Thyroid gland (tissue), 4 donors: Measurements from ENCODE around the gene HTR7. TPM values are rescaled to one million over a fixed set of nuclear protein-coding genes. Genes with fewer than 3 reads are reported as not detected.

Experiments
- DNase-seq, 2 donors: peaks; one replicate each; pipeline ENCODE4 v3.0.0-alpha.2; 2019
- H3K27ac ChIP-seq, 3 donors: fragments of 200-600 bp; sonication (generic); 1 replicate in 2 of 3; 2 replicates in 1 of 3; pipeline ENCODE4 v1.5.1; 2016 to 2019; ENCODE audit warnings: mild to moderate bottlenecking in 1 of 3, moderate library complexity in 1 of 3
- H3K27me3 ChIP-seq: fragments of 200-600 bp; sonication (generic); one replicate; pipeline ENCODE4 v1.5.1; 2019
- H3K36me3 ChIP-seq, 2 donors: fragments of 200-600 bp; sonication (generic); one replicate each; pipeline ENCODE4 v1.5.1; 2016 to 2019
- H3K4me1 ChIP-seq, 2 donors: fragments of 200-600 bp; sonication (generic); one replicate each; pipeline ENCODE4 v1.5.1; 2017 to 2019
- H3K4me3 ChIP-seq, 3 donors: fragments of 200-600 bp; sonication (generic); replicated peaks in 1 of 3; 1 replicate in 2 of 3; 2 replicates in 1 of 3; pipeline ENCODE4 v1.5.1; 2016; ENCODE audit warnings: mild to moderate bottlenecking in 1 of 3
- H3K9me3 ChIP-seq: fragments of 200-600 bp; sonication (generic); one replicate; pipeline ENCODE4 v1.5.1; 2017
- CTCF ChIP-seq, 6 experiments: fragments of 200-600 bp in 3 of 6; fragments of 450-650 bp in 3 of 6; sonication (generic) in 3 of 6; IDR thresholded peaks; one replicate each; pipeline ENCODE4 v1.5.1; 2016 to 2019; ENCODE audit warnings: antibody characterized with exemption in 6 of 6, mild to moderate bottlenecking in 2 of 6, inconsistent platforms in 1 of 6, moderate library complexity in 1 of 6
- POLR2A ChIP-seq, 2 donors: fragments of 450-650 bp; IDR thresholded peaks; one replicate each; pipeline ENCODE4 v1.6.1; 2017; ENCODE audit warnings: antibody characterized with exemption in 2 of 2, mild to moderate bottlenecking in 2 of 2, moderate library complexity in 1 of 2
- WGBS, 2 donors: methylation state at CpG; one replicate each; pipeline ENCODE4 v1.1.5; 2017; 5-methylcytosine and 5-hydroxymethylcytosine counted together
- intact Hi-C: fragments of 100-400 bp; cut with DNase I; formaldehyde crosslinking; loops from one replicate; pipeline ENCODE4 v1.15.1; 2023
- total RNA-seq, 4 donors: library from RNA; depleted of rRNA; stranded (reverse); fragments of >200 nt; gene quantifications; one replicate each; pipeline ENCODE4 v1.2.3, GENCODE V29; 2016

HTR7 gene
- total RNA-seq, 4 donors from 2014 or later = 0.29 TPM; not detected in 3

GRCh38 chr10:90777621-90778020, 80.2 kb downstream of the HTR7 start:
- H3K27me3 ChIP-seq = no peaks in the 10 kb centered on the region
- intact Hi-C loops = no loop called here
- DNase-seq = no peak
- no peak overlapping the region for H3K27ac ChIP-seq
- no peaks in the 10 kb centered on the region for H3K9me3 ChIP-seq
- TF ChIP-seq CTCF (IDR thresholded peaks at IDR 0.05) (no peak), POLR2A (IDR thresholded peaks at IDR 0.05) (no peak)
- no peaks in the 10 kb centered on the region for H3K36me3 ChIP-seq
- WGBS, 2 donors = 88 to 89% methylated on average over 1 of the region's 1 CpG
- no peaks in the 10 kb centered on the region for H3K4me1 ChIP-seq
- no peak overlapping the region for H3K4me3 ChIP-seq

- no peaks in the 10 kb centered on the region for H3K27me3 ChIP-seq
- intact Hi-C loops = no loop called here
- no peak overlapping the region for H3K4me3 ChIP-seq
- TF ChIP-seq CTCF (IDR thresholded peaks at IDR 0.05) = no peak
- no peak for TF ChIP-seq POLR2A (IDR thresholded peaks at IDR 0.05)
- H3K27ac ChIP-seq = no peak overlapping the region
- H3K9me3 ChIP-seq = no peaks in the 10 kb centered on the region
- DNase-seq = no peak
- H3K4me1 ChIP-seq = no peaks in the 10 kb centered on the region
- 58 to 73% methylated on average over 2 of the region's 2 CpGs for WGBS, 2 donors
- no peaks in the 10 kb centered on the region for H3K36me3 ChIP-seq
Observed at GRCh38 chr10:90775351-90776028, 82.3 kb downstream of the HTR7 start.

- Histone ChIP-seq H3K27ac (no peak overlapping the region), H3K27me3 (no peaks in the 10 kb centered on the region), H3K4me3 (no peak overlapping the region), H3K4me1 (no peaks in the 10 kb centered on the region), H3K9me3 (no peaks in the 10 kb centered on the region), H3K36me3 (no peaks in the 10 kb centered on the region)
- intact Hi-C loops = no loop called here
- no peak for DNase-seq
- 92 to 94% methylated on average over 10 to 13 of the region's 20 CpGs for WGBS, 2 donors
- TF ChIP-seq CTCF (IDR thresholded peaks at IDR 0.05) (no peak), POLR2A (IDR thresholded peaks at IDR 0.05) (no peak)
Observed at GRCh38 chr10:90769946-90770841, 87.6 kb downstream of the HTR7 start.

GRCh38 chr10:90751107-90751997, 106.5 kb downstream of the HTR7 start:
- peak; percentile 35 to 79 (median 55) for TF ChIP-seq CTCF (IDR thresholded peaks at IDR 0.05)
- no peak for TF ChIP-seq POLR2A (IDR thresholded peaks at IDR 0.05)
- peak; percentile 41 to 44 for DNase-seq
- Histone ChIP-seq H3K27me3 (no peaks in the 10 kb centered on the region), H3K9me3 (no peaks in the 10 kb centered on the region), H3K36me3 (no peaks in the 10 kb centered on the region), H3K4me3 (no peak overlapping the region), H3K27ac (no peak overlapping the region), H3K4me1 (no peaks in the 10 kb centered on the region)
- WGBS, 2 donors = 23 to 35% methylated on average over 4 of the region's 4 CpGs
- intact Hi-C loops = loop anchor here (10.0 kb wide), 1 partner anchor 113 kb away; no protein-coding TSS in a partner anchor
